GM23338 (cell line): ENCODE results near the gene TLR3. TPM values are rescaled to one million over a fixed set of nuclear protein-coding genes. Genes with fewer than 3 reads are reported as not detected.

Experiments
- ATAC-seq: fragments of 200-7000 bp; cut with Tn5 transposase; 3 replicates; pipeline ENCODE4 v1.9.1; 2020
- DNase-seq: peaks from one replicate; pipeline ENCODE4 v3.0.0-alpha.2; 2015; ENCODE audit warnings: low spot score
- H2AFZ ChIP-seq: fragments of 200-600 bp; sonication (generic); 2 replicates; pipeline ENCODE4 v1.8.0; 2016; ENCODE audit warnings: antibody characterized with exemption, mild to moderate bottlenecking, moderate library complexity
- H3F3A ChIP-seq: fragments of 200-600 bp; sonication (generic); replicated peaks from 2 replicates; pipeline ENCODE4 v1.8.0; 2017; ENCODE audit warnings: antibody characterized with exemption, mixed run types, low read depth
- H3K27ac ChIP-seq: fragments of 200-600 bp; sonication (generic); 2 replicates; pipeline ENCODE4 v1.6.1; 2016; ENCODE audit warnings: low read depth
- H3K27me3 ChIP-seq: fragments of 200-600 bp; sonication (generic); 2 replicates; pipeline ENCODE4 v1.8.0; 2016; ENCODE audit warnings: mild to moderate bottlenecking, mixed run types, moderate library complexity; ENCODE audit not compliant: insufficient read depth
- H3K36me3 ChIP-seq: fragments of 200-600 bp; sonication (generic); 2 replicates; pipeline ENCODE4 v1.8.0; 2016; ENCODE audit warnings: mild to moderate bottlenecking; ENCODE audit not compliant: insufficient read depth
- H3K4me1 ChIP-seq: fragments of 200-600 bp; sonication (generic); 2 replicates; pipeline ENCODE4 v1.8.0; 2016; ENCODE audit warnings: mild to moderate bottlenecking, moderate library complexity; ENCODE audit not compliant: insufficient read depth
- H3K4me2 ChIP-seq: fragments of 200-600 bp; sonication (generic); 2 replicates; pipeline ENCODE4 v1.7.1; 2017; ENCODE audit warnings: mixed run types
- H3K4me3 ChIP-seq: fragments of 200-600 bp; sonication (generic); 2 replicates; pipeline ENCODE4 v1.6.1; 2016; ENCODE audit warnings: mixed run types
- H3K79me2 ChIP-seq: fragments of 200-600 bp; sonication (generic); replicated peaks from 2 replicates; pipeline ENCODE4 v1.8.0; 2017; ENCODE audit warnings: mild to moderate bottlenecking; ENCODE audit not compliant: insufficient read depth
- H3K9me2 ChIP-seq: fragments of 200-600 bp; sonication (generic); 2 replicates; pipeline ENCODE4 v1.8.0; 2017; ENCODE audit not compliant: insufficient read depth
- H4K20me1 ChIP-seq: fragments of 200-600 bp; sonication (generic); replicated peaks from 2 replicates; pipeline ENCODE4 v1.8.0; 2017; ENCODE audit warnings: mild to moderate bottlenecking; ENCODE audit not compliant: insufficient read depth
- H3K27ac Mint-ChIP-seq: 2 replicates; pipeline ENCODE4 v1.8.0; 2020; ENCODE audit warnings: inconsistent platforms, mild to moderate bottlenecking, moderate library complexity, mixed read lengths
- H3K27me3 Mint-ChIP-seq: 3 replicates; pipeline ENCODE4 v1.8.0; 2022; ENCODE audit warnings: low read depth, mild to moderate bottlenecking, moderate library complexity, mixed read lengths, inconsistent platforms; ENCODE audit not compliant: insufficient read depth, poor library complexity
- H3K36me3 Mint-ChIP-seq: 3 replicates; pipeline ENCODE4 v1.8.0; 2021; ENCODE audit warnings: low read depth, mild to moderate bottlenecking, inconsistent platforms, moderate library complexity, mixed read lengths
- H3K4me1 Mint-ChIP-seq: 3 replicates; pipeline ENCODE4 v1.8.0; 2020; ENCODE audit warnings: mild to moderate bottlenecking, inconsistent platforms, mixed read lengths
- H3K4me3 Mint-ChIP-seq: 3 replicates; pipeline ENCODE4 v1.8.0; 2021; ENCODE audit warnings: moderate library complexity, mild to moderate bottlenecking, inconsistent platforms, mixed read lengths
- H3K9me3 Mint-ChIP-seq: 3 replicates; pipeline ENCODE4 v1.8.0; 2020; ENCODE audit warnings: moderate library complexity, mild to moderate bottlenecking, inconsistent platforms, mixed read lengths
- CREB1 ChIP-seq: fragments of 250-450 bp; sonication (Bioruptor Pico); IDR thresholded peaks from 2 replicates; pipeline ENCODE4 v1.5.0; 2020; ENCODE audit warnings: low read depth, mild to moderate bottlenecking, moderate library complexity
- EZH2 ChIP-seq: fragments of 200-600 bp; sonication (generic); IDR thresholded peaks from one replicate; pipeline ENCODE4 v1.8.0; 2017; ENCODE audit warnings: antibody characterized with exemption, mild to moderate bottlenecking, low read depth; ENCODE audit not compliant: unreplicated experiment
- EZH2phosphoT487 ChIP-seq: fragments of 200-600 bp; sonication (generic); IDR thresholded peaks from one replicate; pipeline ENCODE4 v1.8.1; 2018; ENCODE audit warnings: antibody characterized with exemption; ENCODE audit not compliant: unreplicated experiment
- JUNB ChIP-seq: IDR thresholded peaks from one replicate; pipeline ENCODE4 v1.6.1; 2016; ENCODE audit warnings: antibody characterized with exemption; ENCODE audit not compliant: unreplicated experiment
- NANOG ChIP-seq: IDR thresholded peaks from 2 replicates; pipeline ENCODE4 v1.6.1; 2016; ENCODE audit warnings: antibody characterized with exemption, borderline replicate concordance
- POLR2AphosphoS5 ChIP-seq: IDR thresholded peaks from 2 replicates; pipeline ENCODE4 v1.6.1; 2016; ENCODE audit warnings: antibody characterized with exemption, low read depth
- STAT1 ChIP-seq: IDR thresholded peaks from one replicate; pipeline ENCODE4 v1.6.1; 2016; ENCODE audit warnings: antibody characterized with exemption; ENCODE audit not compliant: unreplicated experiment
- ZNF114 ChIP-seq: fragments of 250-450 bp; sonication (Bioruptor Pico); IDR thresholded peaks from 2 replicates; pipeline ENCODE4 v1.5.0; 2020; ENCODE audit warnings: mild to moderate bottlenecking, moderate library complexity
- ZNF331 ChIP-seq: fragments of 250-450 bp; sonication (Bioruptor Pico); IDR thresholded peaks from 2 replicates; pipeline ENCODE4 v1.5.0; 2020; ENCODE audit warnings: low read depth, mild to moderate bottlenecking, moderate library complexity
- polyA plus RNA-seq: library from polyadenylated mRNA; unstranded; fragments of >200 nt; fragmentation: Nextera tagmentation; extraction: Ambion mirVana; gene quantifications from 2 replicates; pipeline ENCODE4 v1.2.1, GENCODE V29; 2016
- total RNA-seq: library from RNA; depleted of rRNA; stranded (reverse); fragments of >200 nt; shearing (Covaris generic); gene quantifications from 2 replicates; pipeline ENCODE4 v1.2.3, GENCODE V29; 2014
- TF ChIP-seq, protein P1 (sequence below): fragments of 250-450 bp; sonication (Bioruptor Pico); IDR thresholded peaks from 2 replicates; pipeline ENCODE4 v1.5.0; 2020; ENCODE audit warnings: mild to moderate bottlenecking, moderate library complexity
- TF ChIP-seq, protein P2 (sequence below): IDR thresholded peaks from 2 replicates; pipeline ENCODE4 v1.6.1; 2016; ENCODE audit warnings: antibody characterized with exemption

Gene TLR3
- total and polyA plus RNA-seq, 2 experiments from 2014 or later: 0.32 to 0.38 TPM

DNA sequence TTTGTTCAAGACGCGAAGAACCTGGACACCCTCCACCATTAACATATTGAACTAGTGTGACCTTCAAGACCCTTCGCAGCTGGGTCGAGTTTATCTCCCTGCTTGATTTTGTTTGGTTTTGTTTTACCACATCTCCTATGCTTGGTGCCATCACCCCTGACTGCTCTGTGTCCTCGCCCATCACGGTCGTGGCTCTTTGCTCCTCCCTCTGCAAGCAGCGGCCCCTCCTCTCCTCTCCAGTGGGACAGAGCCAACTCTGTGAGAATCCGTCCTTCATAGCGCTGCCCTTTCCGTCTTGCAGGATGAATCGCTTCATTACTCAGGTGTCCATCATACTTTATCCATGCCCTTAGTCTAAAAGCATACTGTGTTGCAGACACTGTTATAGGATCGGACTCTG lies 26.4 kb downstream of the TLR3 start (continued):
- TF ChIP-seq, protein P1, sequence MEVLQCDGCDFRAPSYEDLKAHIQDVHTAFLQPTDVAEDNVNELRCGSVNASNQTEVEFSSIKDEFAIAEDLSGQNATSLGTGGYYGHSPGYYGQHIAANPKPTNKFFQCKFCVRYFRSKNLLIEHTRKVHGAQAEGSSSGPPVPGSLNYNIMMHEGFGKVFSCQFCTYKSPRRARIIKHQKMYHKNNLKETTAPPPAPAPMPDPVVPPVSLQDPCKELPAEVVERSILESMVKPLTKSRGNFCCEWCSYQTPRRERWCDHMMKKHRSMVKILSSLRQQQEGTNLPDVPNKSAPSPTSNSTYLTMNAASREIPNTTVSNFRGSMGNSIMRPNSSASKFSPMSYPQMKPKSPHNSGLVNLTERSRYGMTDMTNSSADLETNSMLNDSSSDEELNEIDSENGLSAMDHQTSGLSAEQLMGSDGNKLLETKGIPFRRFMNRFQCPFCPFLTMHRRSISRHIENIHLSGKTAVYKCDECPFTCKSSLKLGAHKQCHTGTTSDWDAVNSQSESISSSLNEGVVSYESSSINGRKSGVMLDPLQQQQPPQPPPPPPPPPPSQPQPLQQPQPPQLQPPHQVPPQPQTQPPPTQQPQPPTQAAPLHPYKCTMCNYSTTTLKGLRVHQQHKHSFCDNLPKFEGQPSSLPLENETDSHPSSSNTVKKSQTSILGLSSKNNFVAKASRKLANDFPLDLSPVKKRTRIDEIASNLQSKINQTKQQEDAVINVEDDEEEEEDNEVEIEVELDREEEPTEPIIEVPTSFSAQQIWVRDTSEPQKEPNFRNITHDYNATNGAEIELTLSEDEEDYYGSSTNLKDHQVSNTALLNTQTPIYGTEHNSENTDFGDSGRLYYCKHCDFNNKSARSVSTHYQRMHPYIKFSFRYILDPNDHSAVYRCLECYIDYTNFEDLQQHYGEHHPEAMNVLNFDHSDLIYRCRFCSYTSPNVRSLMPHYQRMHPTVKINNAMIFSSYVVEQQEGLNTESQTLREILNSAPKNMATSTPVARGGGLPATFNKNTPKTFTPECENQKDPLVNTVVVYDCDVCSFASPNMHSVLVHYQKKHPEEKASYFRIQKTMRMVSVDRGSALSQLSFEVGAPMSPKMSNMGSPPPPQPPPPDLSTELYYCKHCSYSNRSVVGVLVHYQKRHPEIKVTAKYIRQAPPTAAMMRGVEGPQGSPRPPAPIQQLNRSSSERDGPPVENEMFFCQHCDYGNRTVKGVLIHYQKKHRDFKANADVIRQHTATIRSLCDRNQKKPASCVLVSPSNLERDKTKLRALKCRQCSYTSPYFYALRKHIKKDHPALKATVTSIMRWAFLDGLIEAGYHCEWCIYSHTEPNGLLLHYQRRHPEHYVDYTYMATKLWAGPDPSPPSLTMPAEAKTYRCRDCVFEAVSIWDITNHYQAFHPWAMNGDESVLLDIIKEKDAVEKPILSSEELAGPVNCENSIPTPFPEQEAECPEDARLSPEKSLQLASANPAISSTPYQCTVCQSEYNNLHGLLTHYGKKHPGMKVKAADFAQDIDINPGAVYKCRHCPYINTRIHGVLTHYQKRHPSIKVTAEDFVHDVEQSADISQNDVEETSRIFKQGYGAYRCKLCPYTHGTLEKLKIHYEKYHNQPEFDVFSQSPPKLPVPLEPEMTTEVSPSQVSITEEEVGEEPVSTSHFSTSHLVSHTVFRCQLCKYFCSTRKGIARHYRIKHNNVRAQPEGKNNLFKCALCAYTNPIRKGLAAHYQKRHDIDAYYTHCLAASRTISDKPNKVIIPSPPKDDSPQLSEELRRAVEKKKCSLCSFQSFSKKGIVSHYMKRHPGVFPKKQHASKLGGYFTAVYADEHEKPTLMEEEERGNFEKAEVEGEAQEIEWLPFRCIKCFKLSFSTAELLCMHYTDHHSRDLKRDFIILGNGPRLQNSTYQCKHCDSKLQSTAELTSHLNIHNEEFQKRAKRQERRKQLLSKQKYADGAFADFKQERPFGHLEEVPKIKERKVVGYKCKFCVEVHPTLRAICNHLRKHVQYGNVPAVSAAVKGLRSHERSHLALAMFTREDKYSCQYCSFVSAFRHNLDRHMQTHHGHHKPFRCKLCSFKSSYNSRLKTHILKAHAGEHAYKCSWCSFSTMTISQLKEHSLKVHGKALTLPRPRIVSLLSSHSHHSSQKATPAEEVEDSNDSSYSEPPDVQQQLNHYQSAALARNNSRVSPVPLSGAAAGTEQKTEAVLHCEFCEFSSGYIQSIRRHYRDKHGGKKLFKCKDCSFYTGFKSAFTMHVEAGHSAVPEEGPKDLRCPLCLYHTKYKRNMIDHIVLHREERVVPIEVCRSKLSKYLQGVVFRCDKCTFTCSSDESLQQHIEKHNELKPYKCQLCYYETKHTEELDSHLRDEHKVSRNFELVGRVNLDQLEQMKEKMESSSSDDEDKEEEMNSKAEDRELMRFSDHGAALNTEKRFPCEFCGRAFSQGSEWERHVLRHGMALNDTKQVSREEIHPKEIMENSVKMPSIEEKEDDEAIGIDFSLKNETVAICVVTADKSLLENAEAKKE (CRISPR knock-in tag): no peak
- TF ChIP-seq EZH2phosphoT487: no peak
- TF ChIP-seq ZNF114 (CRISPR knock-in tag): no peak
- TF ChIP-seq POLR2AphosphoS5: no peak
- TF ChIP-seq JUNB: no peak
- TF ChIP-seq STAT1: no peak
- TF ChIP-seq ZNF331 (CRISPR knock-in tag): no peak

DNA sequence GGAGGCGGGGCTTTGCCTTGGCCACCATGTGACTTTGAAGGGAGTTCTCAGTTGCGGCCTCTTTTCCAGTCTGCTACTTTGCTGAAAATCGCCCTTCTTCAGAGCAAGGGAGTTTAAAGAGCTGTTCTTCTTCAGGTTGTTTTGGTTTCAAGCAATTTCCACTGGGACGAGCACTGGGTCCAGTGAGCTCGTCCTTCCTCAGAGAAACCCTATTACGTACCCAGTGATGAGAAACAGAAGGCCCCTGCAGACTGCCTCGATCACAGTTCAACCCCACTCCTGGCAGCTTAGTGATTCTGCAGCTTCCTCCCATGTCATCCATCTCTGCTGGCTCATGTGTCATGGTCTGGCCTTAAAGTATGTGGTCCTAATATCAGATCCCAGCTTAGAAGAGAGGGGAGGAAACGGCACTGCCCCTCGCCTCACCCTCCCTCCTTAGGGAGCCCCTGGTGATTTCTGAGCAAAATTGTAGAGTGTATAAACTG lies 27.8 kb downstream of the TLR3 start:
- Mint-ChIP-seq H3K27ac (no peak overlapping the region), H3K27me3 (peaks cover 11% of the 10 kb centered on the region), H3K36me3 (no peaks in the 10 kb centered on the region; the same call in 2 of the 3 replicates), H3K4me1 (peaks cover 10% of the 10 kb centered on the region), H3K4me3 (no peak overlapping the region), H3K9me3 (no peaks in the 10 kb centered on the region)
- H3K9me2 ChIP-seq: no peaks in the 10 kb centered on the region
- H3F3A ChIP-seq: no peaks in the 10 kb centered on the region
- no peaks in the 10 kb centered on the region; the same call in 1 of the 2 replicates for H3K36me3 ChIP-seq
- H3K4me1 ChIP-seq: no peaks in the 10 kb centered on the region
- H3K27ac ChIP-seq: no peak overlapping the region
- H3K79me2 ChIP-seq: no peaks in the 10 kb centered on the region
- no peaks in the 10 kb centered on the region for H3K27me3 ChIP-seq
- H3K4me2 ChIP-seq: no peak overlapping the region
- DNase-seq (no peak), ATAC-seq (no peak)
- no peak overlapping the region for H3K4me3 ChIP-seq
- H2AFZ ChIP-seq: no peak overlapping the region; the same call in 1 of the 2 replicates
- H4K20me1 ChIP-seq: no peaks in the 10 kb centered on the region
- TF ChIP-seq CREB1 (CRISPR knock-in tag): no peak
- TF ChIP-seq STAT1: no peak
- no peak for TF ChIP-seq JUNB
- no peak for TF ChIP-seq EZH2
- TF ChIP-seq ZNF331 (CRISPR knock-in tag): no peak
- no peak for TF ChIP-seq ZNF114 (CRISPR knock-in tag)
- no peak for TF ChIP-seq NANOG
- TF ChIP-seq, protein P2, sequence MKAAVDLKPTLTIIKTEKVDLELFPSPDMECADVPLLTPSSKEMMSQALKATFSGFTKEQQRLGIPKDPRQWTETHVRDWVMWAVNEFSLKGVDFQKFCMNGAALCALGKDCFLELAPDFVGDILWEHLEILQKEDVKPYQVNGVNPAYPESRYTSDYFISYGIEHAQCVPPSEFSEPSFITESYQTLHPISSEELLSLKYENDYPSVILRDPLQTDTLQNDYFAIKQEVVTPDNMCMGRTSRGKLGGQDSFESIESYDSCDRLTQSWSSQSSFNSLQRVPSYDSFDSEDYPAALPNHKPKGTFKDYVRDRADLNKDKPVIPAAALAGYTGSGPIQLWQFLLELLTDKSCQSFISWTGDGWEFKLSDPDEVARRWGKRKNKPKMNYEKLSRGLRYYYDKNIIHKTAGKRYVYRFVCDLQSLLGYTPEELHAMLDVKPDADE: no peak
